ENCODE results near the gene TNFRSF12A.

The TNFRSF12A gene

GRCh38 chr16:3012246-3012645, 7.9 kb upstream of the TNFRSF12A start:
- Mint-ChIP-seq H3K36me3 (ENCODE audit: low read depth) (no peaks in the 10 kb centered on the region), H3K9me3 (no peaks in the 10 kb centered on the region), H3K4me1 (ENCODE audit: low read depth) (peaks cover 16% of the 10 kb centered on the region), H3K27ac (no peak overlapping the region), H3K4me3 (no peak overlapping the region), H3K27me3 (ENCODE audit: low read depth) (peaks cover 18% of the 10 kb centered on the region)

DNA sequence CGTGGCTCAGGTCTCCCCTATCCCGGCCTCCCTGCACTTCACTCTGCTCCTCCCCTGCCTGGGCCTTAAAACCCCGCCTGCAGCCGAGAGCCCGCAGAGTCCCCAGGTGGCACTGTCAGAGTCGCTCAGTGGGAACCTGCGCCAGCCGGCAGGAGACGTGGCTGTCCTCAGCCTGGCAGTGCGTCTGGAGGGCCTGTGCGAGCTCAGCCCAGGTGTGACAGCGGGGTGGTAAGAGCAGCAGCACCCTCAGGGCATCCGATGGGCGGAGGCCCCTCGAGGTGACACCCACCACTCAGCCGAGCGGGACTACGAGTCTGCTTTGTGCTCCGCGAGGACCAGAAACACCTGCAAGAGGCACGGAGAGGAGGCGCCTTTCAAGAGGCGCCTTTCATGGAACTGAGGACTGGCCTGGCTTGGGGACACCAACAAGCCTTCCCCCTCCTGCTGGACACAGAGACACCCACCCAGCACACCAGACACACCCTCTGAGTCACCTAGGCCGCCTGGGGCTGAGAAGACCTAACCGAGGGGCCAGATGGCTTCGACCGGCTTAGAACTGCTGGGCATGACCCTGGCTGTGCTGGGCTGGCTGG, 7.2 kb upstream of the TNFRSF12A start, which contains the start of gene CLDN9:
Gene CLDN9 (plus strand): TSS at position 96 of the 593 bp plus-strand sequence. CDS start 440 bp downstream, at position 536.
- no peak within 1 kb of the TSS for H3K27ac Mint-ChIP-seq
- H3K4me1 Mint-ChIP-seq (ENCODE audit: low read depth), result peaks cover 9% of the 10 kb centered on the region
- H3K36me3 Mint-ChIP-seq (ENCODE audit: low read depth), result no peaks in the 10 kb centered on the region
- peaks cover 18% of the 10 kb centered on the region for H3K27me3 Mint-ChIP-seq (ENCODE audit: low read depth)
- no peak within 1 kb of the TSS for H3K4me3 Mint-ChIP-seq
- no peaks in the 10 kb centered on the region for H3K9me3 Mint-ChIP-seq

DNA sequence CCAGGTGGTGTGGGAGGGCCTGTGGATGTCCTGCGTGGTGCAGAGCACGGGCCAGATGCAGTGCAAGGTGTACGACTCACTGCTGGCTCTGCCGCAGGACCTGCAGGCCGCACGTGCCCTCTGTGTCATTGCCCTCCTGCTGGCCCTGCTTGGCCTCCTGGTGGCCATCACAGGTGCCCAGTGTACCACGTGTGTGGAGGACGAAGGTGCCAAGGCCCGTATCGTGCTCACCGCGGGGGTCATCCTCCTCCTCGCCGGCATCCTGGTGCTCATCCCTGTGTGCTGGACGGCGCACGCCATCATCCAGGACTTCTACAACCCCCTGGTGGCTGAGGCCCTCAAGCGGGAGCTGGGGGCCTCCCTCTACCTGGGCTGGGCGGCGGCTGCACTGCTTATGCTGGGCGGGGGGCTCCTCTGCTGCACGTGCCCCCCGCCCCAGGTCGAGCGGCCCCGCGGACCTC, 6.6 kb upstream of the TNFRSF12A start:
- peaks cover 20% of the 10 kb centered on the region for H3K27me3 Mint-ChIP-seq (ENCODE audit: low read depth)
- H3K36me3 Mint-ChIP-seq (ENCODE audit: low read depth), result no peaks in the 10 kb centered on the region
- no peak overlapping the region for H3K4me3 Mint-ChIP-seq
- no peak overlapping the region for H3K27ac Mint-ChIP-seq
- no peaks in the 10 kb centered on the region for H3K9me3 Mint-ChIP-seq
- H3K4me1 Mint-ChIP-seq (ENCODE audit: low read depth), result peaks cover 7% of the 10 kb centered on the region

DNA sequence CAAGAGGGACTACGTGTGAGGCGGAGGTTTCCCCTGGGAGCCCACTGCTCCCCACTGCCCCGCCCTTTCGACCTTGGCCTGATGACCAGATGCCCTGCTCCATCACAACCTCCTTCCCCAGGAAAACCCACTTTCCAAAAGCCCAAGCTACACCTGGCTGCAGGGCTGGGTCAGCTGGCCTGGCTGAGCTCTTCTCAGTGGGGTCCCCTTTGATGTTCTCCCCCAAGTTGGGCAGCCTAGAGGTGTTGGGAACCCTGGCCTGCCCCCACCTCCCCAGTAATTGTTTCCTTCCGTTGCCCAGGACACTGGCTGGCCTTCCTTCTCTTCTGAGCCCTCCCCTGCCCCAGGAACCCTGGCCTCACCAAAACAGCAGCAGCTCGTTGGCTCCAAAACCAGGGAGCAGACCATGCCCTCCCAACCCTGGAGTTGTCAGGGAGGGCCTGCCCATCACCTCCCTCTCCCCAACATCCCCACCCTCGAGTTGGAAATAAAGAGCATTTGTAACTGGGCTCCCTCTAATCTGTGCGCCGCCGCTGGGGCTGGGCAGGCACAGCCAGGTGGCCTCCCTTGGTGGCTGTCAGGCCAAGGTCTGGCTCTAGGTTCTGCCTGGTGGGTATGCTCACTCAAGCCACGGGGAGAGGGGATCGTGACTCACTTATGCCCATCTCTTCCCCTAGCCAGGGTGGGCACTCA, 6.0 kb upstream of the TNFRSF12A start:
- Mint-ChIP-seq H3K4me1 (ENCODE audit: low read depth) (peaks cover 5% of the 10 kb centered on the region), H3K27ac (no peak overlapping the region), H3K36me3 (ENCODE audit: low read depth) (no peaks in the 10 kb centered on the region), H3K27me3 (ENCODE audit: low read depth) (peaks cover 24% of the 10 kb centered on the region), H3K4me3 (no peak overlapping the region), H3K9me3 (no peaks in the 10 kb centered on the region)

DNA sequence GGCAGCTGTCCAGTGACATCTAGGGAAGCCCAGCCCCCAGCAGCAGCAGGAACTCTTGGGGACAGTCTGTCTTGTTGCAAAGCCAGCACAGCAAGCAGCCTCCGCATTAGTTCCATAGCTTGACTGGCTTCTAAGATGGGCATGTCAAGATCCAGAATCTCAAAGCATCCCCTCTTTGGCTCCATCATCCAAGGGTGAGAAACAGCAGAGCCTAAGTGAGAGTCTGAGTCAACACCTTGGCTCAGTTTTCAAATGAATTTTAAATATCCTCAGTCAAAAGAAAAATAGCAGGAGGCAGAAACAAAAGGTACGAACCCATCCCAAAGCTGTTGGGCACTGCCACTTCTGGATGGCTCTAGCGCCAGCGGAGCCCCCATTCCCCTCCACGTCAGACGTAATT, 5.2 kb upstream of the TNFRSF12A start:
- H3K36me3 Mint-ChIP-seq (ENCODE audit: low read depth), result no peaks in the 10 kb centered on the region
- peaks cover 24% of the 10 kb centered on the region for H3K27me3 Mint-ChIP-seq (ENCODE audit: low read depth)
- H3K4me3 Mint-ChIP-seq, result no peak overlapping the region
- no peak overlapping the region for H3K27ac Mint-ChIP-seq
- H3K9me3 Mint-ChIP-seq, result no peaks in the 10 kb centered on the region
- peaks cover 8% of the 10 kb centered on the region for H3K4me1 Mint-ChIP-seq (ENCODE audit: low read depth)

- peaks cover 24% of the 10 kb centered on the region for H3K27me3 Mint-ChIP-seq (ENCODE audit: low read depth)
- H3K4me1 Mint-ChIP-seq (ENCODE audit: low read depth), result peaks cover 11% of the 10 kb centered on the region
- no peaks in the 10 kb centered on the region for H3K9me3 Mint-ChIP-seq
- no peak overlapping the region for H3K27ac Mint-ChIP-seq
- no peaks in the 10 kb centered on the region for H3K36me3 Mint-ChIP-seq (ENCODE audit: low read depth)
- H3K4me3 Mint-ChIP-seq, result no peak overlapping the region
Measured at GRCh38 chr16:3015865-3016521, 4.2 kb upstream of the TNFRSF12A start.

GRCh38 chr16:3017344-3017743, 2.8 kb upstream of the TNFRSF12A start:
- no peaks in the 10 kb centered on the region for H3K36me3 Mint-ChIP-seq (ENCODE audit: low read depth)
- peaks cover 24% of the 10 kb centered on the region for H3K4me1 Mint-ChIP-seq (ENCODE audit: low read depth)
- H3K27me3 Mint-ChIP-seq (ENCODE audit: low read depth), result peaks cover 20% of the 10 kb centered on the region
- no peak overlapping the region for H3K4me3 Mint-ChIP-seq
- no peak overlapping the region for H3K27ac Mint-ChIP-seq
- H3K9me3 Mint-ChIP-seq, result no peaks in the 10 kb centered on the region

DNA sequence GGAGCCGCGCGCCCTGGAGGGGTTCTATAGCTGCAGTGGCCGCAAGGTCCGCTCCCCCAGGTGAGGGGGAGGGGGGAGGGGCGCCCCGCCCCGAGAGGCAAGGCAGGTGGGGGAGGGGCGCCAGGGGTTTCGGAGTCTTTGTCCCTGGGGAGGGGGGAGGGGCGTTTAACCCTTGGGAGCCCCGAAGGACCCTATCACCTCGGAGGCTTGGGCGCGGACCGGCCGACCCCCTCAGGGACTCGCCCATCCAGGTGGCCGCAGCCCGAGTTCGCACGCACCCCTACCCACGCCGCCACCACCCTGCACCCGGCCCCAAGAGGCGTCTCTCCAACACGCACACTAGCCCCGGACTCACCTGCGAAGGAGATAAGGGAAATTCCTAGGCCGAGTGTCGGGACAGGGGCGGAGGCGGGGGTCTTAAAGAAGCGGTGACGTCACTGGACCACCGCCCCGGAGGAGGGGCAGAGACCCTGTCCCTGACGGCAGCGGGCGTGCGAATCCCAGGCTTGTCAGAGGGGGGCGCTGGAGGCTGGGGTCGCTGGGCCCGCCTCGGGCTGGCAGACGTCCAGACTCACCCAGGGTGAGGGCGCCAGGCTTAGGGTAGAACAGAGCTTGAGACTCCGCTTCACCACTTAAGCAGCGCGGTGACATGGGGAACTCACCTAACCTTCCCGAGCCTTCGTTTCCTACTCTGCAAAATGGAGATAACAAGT, 2.2 kb upstream of the TNFRSF12A start, which contains the start of gene CLDN6:
Gene CLDN6 (minus strand): TSS at position 390 of the 713 bp plus-strand sequence. CDS start 2,162 bp downstream, outside the sequence.
- Mint-ChIP-seq H3K4me1 (ENCODE audit: low read depth) (peaks cover 30% of the 10 kb centered on the region), H3K36me3 (ENCODE audit: low read depth) (no peaks in the 10 kb centered on the region), H3K27ac (no peak within 1 kb of the TSS), H3K4me3 (no peak within 1 kb of the TSS), H3K9me3 (no peaks in the 10 kb centered on the region), H3K27me3 (ENCODE audit: low read depth) (peaks cover 20% of the 10 kb centered on the region)

- peaks cover 13% of the 10 kb centered on the region for H3K27me3 Mint-ChIP-seq (ENCODE audit: low read depth)
- H3K4me3 Mint-ChIP-seq, result peak overlapping the region; percentile 87
- H3K36me3 Mint-ChIP-seq (ENCODE audit: low read depth), result peaks cover 3% of the 10 kb centered on the region
- H3K27ac Mint-ChIP-seq, result peak overlapping the region; percentile 57
- H3K4me1 Mint-ChIP-seq (ENCODE audit: low read depth), result peaks cover 36% of the 10 kb centered on the region
- H3K9me3 Mint-ChIP-seq, result no peaks in the 10 kb centered on the region
Measured at GRCh38 chr16:3019594-3020246, 448 bp upstream of the TNFRSF12A start.

DNA sequence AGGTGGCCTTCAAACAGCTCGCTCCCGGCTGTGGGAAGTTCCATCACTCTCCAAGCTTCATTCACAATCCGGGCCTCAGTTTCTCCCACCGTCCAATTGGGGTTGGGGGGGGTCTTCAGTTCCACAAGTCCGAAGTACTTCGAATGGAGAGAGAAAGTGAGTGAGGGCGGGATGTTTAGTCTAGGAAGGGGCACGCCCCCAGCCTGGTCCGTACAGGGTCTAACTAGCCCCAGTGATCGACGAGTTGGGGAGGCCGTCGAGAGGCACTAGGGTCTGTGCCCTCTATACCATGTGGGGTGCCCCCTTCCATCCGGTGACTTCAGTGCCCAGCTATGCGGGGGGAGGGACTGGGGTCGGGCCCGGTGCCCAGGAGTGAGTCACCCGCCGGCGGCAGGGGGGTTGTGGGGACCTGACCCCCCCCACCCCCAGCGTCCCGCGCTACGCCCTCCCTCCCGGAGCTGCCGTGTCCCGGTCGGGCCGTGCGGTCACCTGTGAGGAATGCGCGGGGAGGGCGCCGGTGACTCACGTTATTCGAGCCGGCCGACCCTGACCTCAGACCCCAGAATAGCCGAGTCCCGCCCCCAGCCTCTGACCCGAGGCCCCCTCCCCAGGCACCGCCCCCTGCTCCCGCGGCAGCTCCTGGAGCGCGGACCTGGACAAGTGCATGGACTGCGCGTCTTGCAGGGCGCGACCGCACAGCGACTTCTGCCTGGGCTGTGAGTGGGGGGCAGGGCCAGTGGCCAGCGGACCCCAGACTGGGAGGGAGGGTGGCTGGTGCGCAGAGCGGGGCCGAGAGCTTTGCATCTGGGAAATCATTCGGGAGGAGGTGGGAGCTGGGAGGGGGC, 658 bp downstream of the TNFRSF12A start:
- Mint-ChIP-seq H3K9me3 (no peaks in the 10 kb centered on the region), H3K27me3 (ENCODE audit: low read depth) (peaks cover 9% of the 10 kb centered on the region), H3K4me1 (ENCODE audit: low read depth) (peaks cover 36% of the 10 kb centered on the region)

GRCh38 chr16:3021449-3022207, 1.5 kb downstream of the TNFRSF12A start:
- Mint-ChIP-seq H3K9me3 (no peaks in the 10 kb centered on the region), H3K27me3 (ENCODE audit: low read depth) (peaks cover 6% of the 10 kb centered on the region), H3K4me3 (peak overlapping the region; percentile 87), H3K27ac (peak overlapping the region; percentile 91), H3K36me3 (ENCODE audit: low read depth) (peaks cover 4% of the 10 kb centered on the region), H3K4me1 (ENCODE audit: low read depth) (peaks cover 36% of the 10 kb centered on the region)

More for the DNA sequence above, 658 bp downstream of the TNFRSF12A start:
- Mint-ChIP-seq H3K27ac (peak overlapping the region; percentile 91), H3K36me3 (ENCODE audit: low read depth) (peaks cover 3% of the 10 kb centered on the region), H3K4me3 (peak overlapping the region; percentile 87)

- Mint-ChIP-seq H3K4me1 (ENCODE audit: low read depth) (peaks cover 36% of the 10 kb centered on the region), H3K9me3 (no peaks in the 10 kb centered on the region), H3K36me3 (ENCODE audit: low read depth) (peaks cover 4% of the 10 kb centered on the region), H3K27me3 (ENCODE audit: low read depth) (peaks cover 6% of the 10 kb centered on the region), H3K27ac (peak overlapping the region; percentile 91), H3K4me3 (peak overlapping the region; percentile 87)
Measured at GRCh38 chr16:3022208-3022683, 2.1 kb downstream of the TNFRSF12A start.
